ENCODE measurements around the gene USP3.

DNA sequence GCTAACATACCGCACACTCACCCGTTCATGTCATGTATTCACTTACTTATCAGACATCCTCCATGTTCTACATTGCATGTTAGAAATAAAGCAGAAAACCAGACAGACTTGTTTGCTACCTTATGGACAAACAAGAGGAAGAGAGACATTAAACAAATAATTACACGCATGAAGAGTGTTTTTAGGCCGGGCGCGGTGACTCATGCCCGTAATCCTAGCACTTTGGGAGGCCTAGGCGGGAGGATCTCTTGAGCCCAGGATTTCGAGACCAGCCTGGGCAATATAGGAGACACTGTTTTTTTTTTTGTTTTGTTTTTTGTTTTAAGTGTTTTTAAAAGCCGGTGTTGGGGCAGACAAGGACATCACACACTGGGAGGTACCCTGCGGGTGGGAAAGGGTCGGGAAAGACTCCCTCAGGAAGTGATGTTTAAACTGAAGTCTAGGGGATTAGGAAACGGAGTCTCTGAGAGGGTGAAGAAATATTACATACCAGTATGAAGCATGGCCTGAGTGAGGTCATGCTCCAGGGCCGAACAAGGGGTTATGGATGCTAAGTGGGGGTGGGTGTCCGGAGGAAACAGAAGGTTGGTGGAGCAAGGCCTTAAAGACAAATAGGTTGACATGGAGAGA is 2.1 kb upstream of the USP3 start:
- TF ChIP-seq, protein P1, sequence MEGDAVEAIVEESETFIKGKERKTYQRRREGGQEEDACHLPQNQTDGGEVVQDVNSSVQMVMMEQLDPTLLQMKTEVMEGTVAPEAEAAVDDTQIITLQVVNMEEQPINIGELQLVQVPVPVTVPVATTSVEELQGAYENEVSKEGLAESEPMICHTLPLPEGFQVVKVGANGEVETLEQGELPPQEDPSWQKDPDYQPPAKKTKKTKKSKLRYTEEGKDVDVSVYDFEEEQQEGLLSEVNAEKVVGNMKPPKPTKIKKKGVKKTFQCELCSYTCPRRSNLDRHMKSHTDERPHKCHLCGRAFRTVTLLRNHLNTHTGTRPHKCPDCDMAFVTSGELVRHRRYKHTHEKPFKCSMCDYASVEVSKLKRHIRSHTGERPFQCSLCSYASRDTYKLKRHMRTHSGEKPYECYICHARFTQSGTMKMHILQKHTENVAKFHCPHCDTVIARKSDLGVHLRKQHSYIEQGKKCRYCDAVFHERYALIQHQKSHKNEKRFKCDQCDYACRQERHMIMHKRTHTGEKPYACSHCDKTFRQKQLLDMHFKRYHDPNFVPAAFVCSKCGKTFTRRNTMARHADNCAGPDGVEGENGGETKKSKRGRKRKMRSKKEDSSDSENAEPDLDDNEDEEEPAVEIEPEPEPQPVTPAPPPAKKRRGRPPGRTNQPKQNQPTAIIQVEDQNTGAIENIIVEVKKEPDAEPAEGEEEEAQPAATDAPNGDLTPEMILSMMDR (IDR thresholded peaks at IDR 0.05 in 8 of 11, conservative IDR thresholded peaks at IDR 0.05 in 3 of 11), result no peak
- TF ChIP-seq POLR2A (IDR thresholded peaks at IDR 0.05) (no peak), POLR2AphosphoS5 (IDR thresholded peaks at IDR 0.05) (peak in 1 of 3 donors; percentile 57)
